ENCODE results near the gene CD58.

DNA sequence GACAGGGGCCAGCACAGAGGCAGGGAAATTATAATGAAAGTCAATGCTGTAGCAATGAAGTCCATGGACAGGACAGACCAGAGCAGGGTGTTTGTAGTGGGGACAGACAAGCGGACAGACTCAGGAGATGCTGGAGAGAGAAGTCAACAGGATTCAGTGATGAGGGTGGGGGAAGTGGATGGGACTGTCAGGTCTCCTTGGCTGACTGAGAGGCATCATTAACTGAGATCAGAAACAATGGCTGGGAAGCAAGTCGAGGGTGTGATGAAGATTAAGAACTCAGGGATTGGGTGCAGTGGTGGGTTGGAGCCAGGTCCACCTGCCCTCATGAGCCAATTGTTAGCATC lies 25.5 kb downstream of the CD58 start:
- TF ChIP-seq, protein P1, sequence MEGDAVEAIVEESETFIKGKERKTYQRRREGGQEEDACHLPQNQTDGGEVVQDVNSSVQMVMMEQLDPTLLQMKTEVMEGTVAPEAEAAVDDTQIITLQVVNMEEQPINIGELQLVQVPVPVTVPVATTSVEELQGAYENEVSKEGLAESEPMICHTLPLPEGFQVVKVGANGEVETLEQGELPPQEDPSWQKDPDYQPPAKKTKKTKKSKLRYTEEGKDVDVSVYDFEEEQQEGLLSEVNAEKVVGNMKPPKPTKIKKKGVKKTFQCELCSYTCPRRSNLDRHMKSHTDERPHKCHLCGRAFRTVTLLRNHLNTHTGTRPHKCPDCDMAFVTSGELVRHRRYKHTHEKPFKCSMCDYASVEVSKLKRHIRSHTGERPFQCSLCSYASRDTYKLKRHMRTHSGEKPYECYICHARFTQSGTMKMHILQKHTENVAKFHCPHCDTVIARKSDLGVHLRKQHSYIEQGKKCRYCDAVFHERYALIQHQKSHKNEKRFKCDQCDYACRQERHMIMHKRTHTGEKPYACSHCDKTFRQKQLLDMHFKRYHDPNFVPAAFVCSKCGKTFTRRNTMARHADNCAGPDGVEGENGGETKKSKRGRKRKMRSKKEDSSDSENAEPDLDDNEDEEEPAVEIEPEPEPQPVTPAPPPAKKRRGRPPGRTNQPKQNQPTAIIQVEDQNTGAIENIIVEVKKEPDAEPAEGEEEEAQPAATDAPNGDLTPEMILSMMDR (IDR thresholded peaks at IDR 0.05), result no peak
- no peak for TF ChIP-seq POLR2A (IDR thresholded peaks at IDR 0.05)

All from adrenal gland (tissue), 5 donors.